HuH-7.5 (cell line): Measurements from ENCODE around the gene DOC2B.
"Not testable (repeated sequence)": the region's sequence is repeated elsewhere in the genome, so short reads cannot be mapped to it uniquely, and the experiment has no call there.

Experiments
- DNase-seq: peaks from one replicate; pipeline ENCODE4 v3.0.0; 2011; ENCODE audit warnings: low spot score

Gene DOC2B

DNA sequence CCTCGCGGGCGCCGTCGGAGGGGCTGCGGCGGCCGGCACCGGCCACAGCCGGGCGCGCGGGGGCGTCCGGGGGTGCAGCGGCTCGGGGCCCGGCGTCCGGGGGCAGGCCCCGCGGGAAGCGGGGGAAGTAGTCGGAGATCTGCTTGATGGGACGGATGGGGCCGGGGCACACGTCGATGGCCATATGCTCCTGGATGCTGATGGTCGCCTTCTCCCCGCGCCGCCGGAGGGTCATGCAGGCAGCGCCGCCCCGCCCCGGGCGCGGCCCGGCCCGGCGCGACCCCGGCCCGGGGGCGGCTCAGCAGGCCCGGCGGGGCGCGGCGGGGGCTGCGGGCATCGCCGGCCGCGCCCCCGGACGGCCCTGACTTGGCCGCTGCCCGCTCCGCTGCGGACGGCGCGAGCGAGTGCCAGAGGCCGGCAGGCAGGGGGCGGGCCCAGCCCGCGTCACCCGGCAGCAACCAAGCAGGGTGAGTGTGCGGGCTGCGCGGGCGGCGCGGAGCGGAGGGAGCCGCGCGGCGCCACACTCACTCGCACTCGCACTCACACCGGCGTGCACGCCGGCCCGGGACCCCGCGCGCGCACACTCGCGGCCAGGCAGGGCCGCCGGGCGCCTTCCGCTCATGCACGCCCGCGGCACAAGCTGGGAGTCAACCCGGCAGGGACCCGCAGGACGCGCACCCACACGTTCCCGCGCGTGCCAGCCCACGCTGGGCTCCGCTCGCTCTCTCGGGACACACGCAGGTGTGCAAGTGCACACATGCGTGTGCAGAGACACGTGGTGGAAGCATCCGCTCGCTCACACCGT is at the start of gene DOC2B:
Gene DOC2B, minus strand, starts transcription at position 406 of the 805 bp plus-strand sequence. Its CDS starts 171 bp downstream, at position 235.
- peak; percentile 91 for DNase-seq

- no peak for DNase-seq
Observed at GRCh38 chr17:230395-230770, 48.9 kb upstream of the DOC2B start.

GRCh38 chr17:229709-230394 is 48.4 kb upstream of the DOC2B start:
- DNase-seq: no peak

- DNase-seq: no peak
Observed at GRCh38 chr17:228951-229708, 47.7 kb upstream of the DOC2B start.

DNA sequence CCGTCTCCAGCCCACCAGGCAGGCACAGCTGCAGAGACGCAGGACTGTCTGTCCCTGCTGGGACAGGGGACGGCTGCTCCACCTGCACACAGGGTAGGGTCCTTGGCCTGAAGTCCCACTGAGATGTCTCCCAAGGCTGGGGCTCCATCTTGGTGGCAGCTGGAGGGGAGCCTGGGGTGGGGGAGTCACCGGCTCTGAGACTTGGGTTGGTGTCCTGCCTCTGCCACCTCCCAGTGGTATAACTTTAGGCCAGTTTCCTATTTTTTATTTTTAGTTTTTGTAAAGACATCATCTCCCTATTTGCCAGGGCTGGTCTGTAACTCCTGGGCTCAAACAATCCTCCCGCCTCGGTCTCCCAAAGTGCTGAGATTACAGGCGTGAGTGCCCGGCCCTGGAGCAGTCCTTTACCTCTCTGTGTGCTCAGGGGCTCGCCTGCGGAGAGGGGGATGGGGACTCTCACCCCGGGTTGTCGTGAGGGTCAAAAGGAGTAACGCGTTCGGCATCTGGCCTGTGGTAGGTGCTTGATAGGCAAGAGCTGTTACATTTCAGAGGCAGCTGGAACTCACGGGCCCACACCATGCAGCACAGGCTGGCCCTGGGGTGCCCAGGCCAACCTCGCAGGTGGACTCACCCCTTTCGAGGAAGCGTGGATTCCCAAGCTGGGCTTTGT is 46.6 kb upstream of the DOC2B start:
- DNase-seq: no peak

GRCh38 chr17:227078-227945 is 45.9 kb upstream of the DOC2B start:
- no peak for DNase-seq

DNA sequence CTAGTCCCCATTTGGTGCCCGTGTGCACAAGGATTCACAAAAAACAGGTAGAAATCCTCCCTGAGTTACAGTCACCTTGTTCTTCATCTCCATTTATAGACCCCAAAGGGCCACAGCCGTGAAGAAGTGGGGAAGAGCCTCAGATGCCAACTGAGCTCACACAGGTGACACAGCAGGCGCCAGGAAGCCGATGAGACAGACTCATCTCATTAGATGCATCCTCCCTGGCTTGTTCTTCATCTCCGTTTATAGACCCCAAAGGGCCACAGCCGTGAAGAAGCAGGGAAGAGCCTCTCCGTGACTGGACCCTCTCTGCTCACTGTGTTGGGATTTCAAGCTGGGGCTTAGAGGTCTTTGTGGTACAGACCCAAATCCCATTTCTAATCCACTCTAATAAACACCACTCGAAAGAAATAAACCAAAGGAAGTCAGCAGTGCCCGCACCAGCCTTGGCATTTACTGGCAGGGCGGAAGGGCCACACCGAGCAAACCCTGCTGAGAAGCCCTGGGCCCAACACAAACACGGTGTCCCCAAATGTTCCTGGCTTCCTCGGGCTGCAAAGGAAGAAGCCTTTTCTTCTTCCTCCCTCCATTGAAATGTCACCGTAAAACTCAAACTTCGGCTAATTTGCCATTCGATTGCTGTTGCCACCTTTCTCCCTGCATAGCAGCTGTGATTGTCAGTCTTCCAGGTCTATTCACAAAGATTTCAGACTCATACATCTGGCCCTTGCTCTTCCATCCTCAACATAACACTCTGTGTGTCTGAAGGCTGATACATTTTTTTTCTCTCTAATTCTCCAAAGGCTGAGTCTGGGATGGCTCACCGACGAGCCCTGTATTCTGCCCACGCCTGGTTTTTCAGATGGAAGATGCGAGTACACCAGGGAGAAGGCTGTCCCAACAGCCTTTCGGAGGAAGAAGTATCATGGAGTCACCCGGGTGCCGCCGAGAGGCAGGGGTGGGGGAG is 44.9 kb upstream of the DOC2B start:
- no peak for DNase-seq

DNA sequence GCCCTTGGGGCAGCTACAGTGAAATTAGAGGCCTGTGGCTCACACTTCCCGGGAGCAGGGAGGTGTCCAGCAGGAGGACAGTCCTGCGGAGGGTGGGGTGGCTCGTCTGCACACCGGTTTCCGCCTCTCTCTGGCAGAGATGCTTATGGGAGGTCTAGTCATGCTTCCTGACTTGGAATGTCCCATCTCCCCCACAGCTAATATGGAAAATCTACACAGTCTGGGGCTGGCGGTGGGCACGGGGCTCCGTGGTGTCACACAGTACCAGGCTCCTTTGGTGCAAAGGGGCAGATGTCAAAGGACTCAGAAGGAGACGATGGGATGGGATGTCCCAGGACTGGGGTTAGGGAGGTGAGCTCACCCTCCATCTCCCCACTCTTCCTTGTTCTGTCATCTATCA is 44.1 kb upstream of the DOC2B start:
- DNase-seq: no peak

DNA sequence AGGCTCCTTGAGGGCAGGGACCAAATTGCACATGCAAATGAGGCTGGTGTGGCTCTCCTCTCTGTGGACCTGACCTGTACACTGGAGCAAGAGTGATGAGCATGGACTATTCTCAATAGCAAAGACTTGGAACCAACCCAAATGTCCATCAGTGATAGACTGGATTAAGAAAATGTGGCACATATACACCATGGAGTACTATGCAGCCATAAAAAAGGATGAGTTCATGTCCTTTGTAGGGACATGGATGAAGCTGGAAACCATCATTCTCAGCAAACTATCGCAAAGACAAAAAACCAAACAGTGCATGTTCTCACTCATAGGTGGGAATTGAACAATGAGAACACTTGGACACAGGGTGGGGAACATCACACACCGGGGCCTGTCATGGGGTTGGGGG is 43.1 kb upstream of the DOC2B start:
- not testable (repeated sequence) for DNase-seq

- DNase-seq: no peak
Observed at GRCh38 chr17:223723-224471, 42.4 kb upstream of the DOC2B start.

DNA sequence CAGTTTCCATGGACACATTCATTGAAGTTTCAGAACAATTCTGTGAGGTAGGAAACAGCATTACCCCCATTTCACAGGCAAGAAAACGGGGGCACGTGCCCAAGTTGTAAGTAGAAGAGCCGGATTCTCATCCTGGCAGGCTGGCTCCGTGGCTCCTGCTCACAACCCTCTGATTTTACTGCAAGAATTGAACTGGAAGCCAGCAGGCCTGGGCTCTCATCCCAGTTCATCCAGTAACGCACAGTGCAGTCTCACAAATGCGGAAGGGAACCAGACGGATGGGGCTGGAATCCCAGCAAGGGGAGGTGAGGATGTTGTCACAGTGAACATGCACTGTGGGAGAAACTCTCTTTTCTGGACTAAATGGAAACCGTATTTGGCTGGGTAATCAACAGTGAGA is 40.7 kb upstream of the DOC2B start:
- no peak for DNase-seq

GRCh38 chr17:219696-220095 is 38.2 kb upstream of the DOC2B start:
- no peak for DNase-seq

DNA sequence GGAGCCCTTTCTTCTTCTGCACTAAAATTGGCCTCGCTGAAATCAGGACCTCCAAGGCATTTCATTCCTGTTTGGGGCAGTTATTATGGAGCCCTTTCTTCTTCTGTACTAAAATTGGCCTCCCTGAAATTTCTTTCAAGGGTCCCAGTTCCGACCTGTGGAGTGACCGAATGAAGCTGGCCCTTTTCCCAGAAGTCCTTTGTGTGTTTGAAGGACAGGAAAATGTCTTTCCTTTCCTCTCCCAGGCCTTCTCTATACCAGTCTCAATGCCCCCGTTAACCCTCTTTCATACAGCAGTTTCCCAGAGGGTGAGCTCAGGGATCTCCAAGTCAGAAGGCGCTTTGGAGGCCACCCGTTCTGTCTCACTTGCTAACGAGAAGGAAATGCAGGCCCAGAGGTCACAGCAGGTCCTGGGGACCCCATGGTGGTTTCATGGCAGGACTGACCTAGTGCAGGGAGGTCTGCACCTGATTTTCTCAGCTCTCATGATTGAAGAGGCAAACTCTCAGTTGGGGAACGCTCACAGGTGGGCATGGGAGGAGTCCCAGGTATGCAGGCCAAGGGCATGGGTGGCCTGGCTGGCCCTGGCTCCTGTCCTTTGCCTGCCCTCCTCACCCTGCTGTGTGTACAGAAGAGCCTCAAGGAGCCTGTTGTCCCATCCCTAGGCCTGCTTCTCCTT is 37.1 kb upstream of the DOC2B start:
- DNase-seq: no peak

DNA sequence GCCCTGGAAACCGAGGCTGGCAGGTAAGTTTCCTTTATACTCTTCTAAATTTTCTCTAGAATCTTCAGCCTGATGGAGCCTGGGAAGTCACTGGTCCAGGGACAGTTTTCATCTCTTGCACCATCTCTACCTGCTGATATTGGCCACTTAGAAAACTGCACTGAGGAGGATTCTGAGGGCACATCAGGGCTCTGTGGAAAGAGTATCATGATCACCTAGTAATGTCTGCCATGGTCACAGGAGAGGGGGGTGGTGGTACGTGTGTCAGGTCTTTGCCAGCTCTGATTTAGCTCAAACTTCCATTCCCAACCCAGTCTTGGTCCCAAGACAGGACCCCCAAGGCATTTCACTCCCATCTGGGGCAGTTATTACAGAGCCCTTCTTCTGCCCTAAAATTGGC is 35.2 kb upstream of the DOC2B start:
- DNase-seq: no peak

DNA sequence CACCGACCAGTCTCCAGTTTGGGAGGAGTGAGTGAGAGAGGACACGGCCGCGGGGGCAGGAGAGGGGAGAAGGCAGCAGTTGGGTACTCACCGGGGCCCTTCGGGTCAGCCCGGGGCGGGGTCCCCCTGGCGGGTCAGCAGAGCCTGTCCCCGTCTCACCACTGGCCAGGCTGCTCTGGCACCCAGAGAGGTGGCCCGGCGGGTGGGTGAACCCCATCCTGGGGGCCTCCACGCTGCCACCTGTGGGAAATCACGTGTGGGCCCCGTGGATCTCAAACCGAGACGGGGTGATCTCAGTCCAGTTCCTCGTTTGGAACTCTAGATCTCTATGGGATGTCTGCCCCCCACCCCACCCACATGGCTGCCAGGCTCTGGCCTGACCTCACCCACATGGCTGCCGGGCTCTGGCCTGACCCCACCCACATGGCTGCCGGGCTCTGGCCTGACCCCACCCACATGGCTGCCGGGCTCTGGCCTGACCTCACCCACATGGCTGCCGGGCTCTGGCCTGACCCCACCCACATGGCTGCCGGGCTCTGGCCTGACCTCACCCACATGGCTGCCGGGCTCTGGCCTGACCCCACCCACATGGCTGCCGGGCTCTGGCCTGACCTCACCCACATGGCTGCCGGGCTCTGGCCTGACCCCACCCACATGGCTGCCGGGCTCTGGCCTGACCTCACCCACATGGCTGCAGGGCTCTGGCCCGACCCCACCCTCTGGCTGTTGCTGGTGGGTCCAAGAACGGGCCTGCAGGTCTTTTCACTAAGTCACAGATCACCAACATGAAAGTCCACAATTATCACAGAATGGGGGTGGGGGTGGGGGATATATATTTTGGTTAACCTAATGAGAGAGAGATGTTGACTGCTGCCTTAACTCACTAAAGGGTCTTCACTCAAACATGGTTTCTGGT is 34.4 kb upstream of the DOC2B start:
- DNase-seq: not testable (repeated sequence)

DNA sequence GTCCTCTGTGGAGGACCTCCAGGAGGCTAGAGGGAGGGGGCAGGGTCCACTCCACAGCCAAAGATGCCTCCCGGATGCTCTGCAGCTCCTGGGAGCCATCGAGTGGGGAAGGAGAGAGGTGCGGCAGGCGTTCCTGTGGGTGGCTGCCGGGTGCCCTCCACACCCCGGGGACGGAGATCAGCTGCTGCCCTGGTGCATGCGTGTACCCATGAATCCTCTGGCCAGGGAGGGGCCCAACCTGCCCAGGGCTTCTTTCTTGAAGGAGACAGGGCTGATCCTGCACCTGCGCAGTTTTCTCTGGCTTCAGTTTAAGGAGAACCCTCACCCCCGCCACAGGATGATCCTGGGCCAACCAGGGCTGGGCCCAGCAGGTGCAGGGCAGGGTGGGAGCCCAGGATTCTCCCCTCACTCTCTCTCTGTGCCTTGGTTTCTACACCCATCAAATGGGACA is 33.5 kb upstream of the DOC2B start:
- no peak for DNase-seq

- no peak for DNase-seq
Observed at GRCh38 chr17:213286-214105, 32.0 kb upstream of the DOC2B start.
